IPS-18a (cell line): Measurements from ENCODE around the gene PARP14.
"Not testable (repeated sequence)": the region's sequence is repeated elsewhere in the genome, so short reads cannot be mapped to it uniquely, and the experiment has no call there.

ENCODE experiments used
- H3K27ac ChIP-seq: one replicate; pipeline ENCODE4 v1.5.1; 2013; ENCODE audit warnings: low read length
- H3K27me3 ChIP-seq: one replicate; pipeline ENCODE4 v1.6.1; 2013; ENCODE audit warnings: mild to moderate bottlenecking, low read length; ENCODE audit not compliant: control insufficient read depth, insufficient read depth
- H3K36me3 ChIP-seq: one replicate; pipeline ENCODE4 v1.6.1; 2013; ENCODE audit warnings: low read depth, low read length; ENCODE audit not compliant: control insufficient read depth
- H3K4me1 ChIP-seq: one replicate; pipeline ENCODE4 v1.6.1; 2013; ENCODE audit warnings: low read depth, low read length; ENCODE audit not compliant: control insufficient read depth
- H3K4me3 ChIP-seq: one replicate; pipeline ENCODE4 v1.5.1; 2013; ENCODE audit warnings: low read length
- H3K9ac ChIP-seq: one replicate; pipeline ENCODE4 v1.6.1; 2013; ENCODE audit warnings: mild to moderate bottlenecking, low read length, moderate library complexity
- H3K9me3 ChIP-seq: one replicate; pipeline ENCODE4 v1.6.1; 2013; ENCODE audit warnings: low read depth, low read length; ENCODE audit not compliant: control insufficient read depth

PARP14 gene

GRCh38 chr3:122694966-122695365 lies 14.3 kb downstream of the PARP14 start:
- Histone ChIP-seq H3K27me3 (no peaks in the 10 kb centered on the region), H3K9me3 (no peaks in the 10 kb centered on the region), H3K4me1 (no peaks in the 10 kb centered on the region), H3K27ac (no peak overlapping the region), H3K9ac (no peak overlapping the region), H3K4me3 (no peak overlapping the region), H3K36me3 (peaks cover 5% of the 10 kb centered on the region)

GRCh38 chr3:122695927-122696561 lies 15.4 kb downstream of the PARP14 start:
- Histone ChIP-seq H3K27me3 (no peaks in the 10 kb centered on the region), H3K4me1 (no peaks in the 10 kb centered on the region), H3K36me3 (peaks cover 5% of the 10 kb centered on the region), H3K9ac (no peak overlapping the region), H3K27ac (no peak overlapping the region), H3K9me3 (no peaks in the 10 kb centered on the region), H3K4me3 (no peak overlapping the region)

DNA sequence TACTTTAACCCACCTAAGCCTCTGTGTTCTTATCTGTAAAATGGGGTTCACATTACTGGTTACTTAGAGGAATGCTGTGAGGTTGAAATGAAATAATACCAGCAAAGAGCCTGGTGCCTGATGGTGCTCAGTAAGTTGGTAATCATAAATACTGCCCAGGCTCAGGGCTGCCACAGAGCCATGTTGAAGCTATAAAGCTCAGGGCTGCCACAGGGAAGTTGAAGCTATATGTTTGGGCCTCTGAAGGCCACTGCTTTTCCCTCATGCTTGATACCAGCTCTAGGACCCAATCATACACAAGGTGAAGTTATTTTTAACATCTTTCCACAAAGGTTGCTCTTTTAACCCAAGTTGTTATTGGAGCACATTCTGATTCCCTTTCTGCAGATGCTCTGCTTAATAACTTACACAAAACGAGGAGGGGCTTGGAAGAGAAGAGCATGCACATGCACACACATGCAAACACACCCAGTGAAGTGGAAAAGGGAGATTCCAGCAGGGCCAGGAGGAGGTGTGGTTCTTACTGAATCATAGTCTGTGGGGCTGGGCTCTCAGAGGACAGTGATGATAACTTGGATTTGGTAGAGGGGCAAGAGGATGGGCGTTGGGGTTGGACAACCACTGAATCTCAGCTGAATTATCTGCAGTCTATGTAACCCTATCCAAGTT lies 17.4 kb downstream of the PARP14 start:
- no peaks in the 10 kb centered on the region for H3K27me3 ChIP-seq
- H3K27ac ChIP-seq = no peak overlapping the region
- H3K4me3 ChIP-seq = no peak overlapping the region
- no peaks in the 10 kb centered on the region for H3K9me3 ChIP-seq
- peaks cover 7% of the 10 kb centered on the region for H3K36me3 ChIP-seq
- H3K4me1 ChIP-seq = no peaks in the 10 kb centered on the region
- no peak overlapping the region for H3K9ac ChIP-seq

- Histone ChIP-seq H3K9me3 (no peaks in the 10 kb centered on the region), H3K27me3 (no peaks in the 10 kb centered on the region), H3K9ac (no peak overlapping the region), H3K4me3 (no peak overlapping the region), H3K36me3 (peaks cover 8% of the 10 kb centered on the region), H3K4me1 (no peaks in the 10 kb centered on the region), H3K27ac (no peak overlapping the region)
Measured at GRCh38 chr3:122700193-122700592, 19.6 kb downstream of the PARP14 start.

- Histone ChIP-seq H3K4me3 (no peak overlapping the region), H3K9ac (no peak overlapping the region), H3K9me3 (no peaks in the 10 kb centered on the region), H3K36me3 (peaks cover 8% of the 10 kb centered on the region), H3K4me1 (no peaks in the 10 kb centered on the region), H3K27me3 (no peaks in the 10 kb centered on the region), H3K27ac (no peak overlapping the region)
Measured at GRCh38 chr3:122705379-122705778, 24.7 kb downstream of the PARP14 start.

DNA sequence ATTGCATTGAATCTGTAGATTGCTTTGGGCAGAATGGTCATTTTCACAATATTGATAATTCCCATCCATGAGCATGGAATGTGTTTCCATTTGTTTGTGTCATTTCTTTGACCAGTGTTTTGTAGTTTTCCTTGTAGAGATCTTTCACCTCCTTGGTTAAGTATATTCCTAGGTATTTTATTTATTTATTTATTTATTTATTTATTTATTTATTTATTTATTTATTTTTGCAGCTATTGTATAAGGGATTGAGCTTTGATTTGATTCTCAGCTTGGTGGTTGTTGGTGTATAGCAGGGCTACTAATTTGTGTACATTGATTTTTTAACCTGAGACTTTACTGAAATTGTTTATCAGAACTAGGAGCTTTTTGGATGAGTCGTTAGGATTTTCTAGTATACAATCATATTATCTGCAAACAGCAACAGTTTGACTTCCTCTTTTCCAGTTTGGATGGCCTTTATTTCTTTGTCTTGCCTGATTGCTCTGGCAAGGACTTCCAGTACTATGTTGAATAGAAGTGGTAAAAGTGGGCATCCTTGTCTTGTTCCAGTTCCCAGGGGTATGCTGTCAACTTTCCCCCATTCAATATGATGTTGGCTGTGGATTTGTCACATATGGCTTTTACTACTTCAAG lies 30.1 kb downstream of the PARP14 start:
- H3K36me3 ChIP-seq = not testable (repeated sequence)

DNA sequence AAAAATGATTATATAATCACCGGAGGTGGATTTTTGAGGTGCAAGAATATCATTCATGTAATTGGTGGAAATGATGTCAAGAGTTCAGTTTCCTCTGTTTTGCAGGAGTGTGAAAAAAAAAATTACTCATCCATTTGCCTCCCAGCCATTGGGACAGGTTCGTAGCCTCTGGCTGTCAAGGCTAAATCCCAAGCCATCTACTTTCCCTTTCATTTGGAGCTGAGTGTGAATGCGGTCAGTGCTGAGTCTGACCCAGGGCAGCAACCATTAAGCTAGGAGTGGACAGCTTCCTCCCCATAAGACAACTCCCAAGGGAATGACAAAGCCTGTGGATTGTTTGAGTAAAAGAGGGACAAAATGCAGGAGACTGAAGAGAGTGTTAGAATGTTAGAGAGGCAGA lies 33.6 kb downstream of the PARP14 start:
- Histone ChIP-seq H3K9ac (no peak overlapping the region), H3K36me3 (peaks cover 21% of the 10 kb centered on the region), H3K4me3 (no peak overlapping the region), H3K27ac (no peak overlapping the region), H3K4me1 (no peaks in the 10 kb centered on the region), H3K27me3 (no peaks in the 10 kb centered on the region), H3K9me3 (no peaks in the 10 kb centered on the region)

More for the DNA sequence above, 30.1 kb downstream of the PARP14 start:
- not testable (repeated sequence) for H3K4me1 ChIP-seq, H3K9ac ChIP-seq, H3K4me3 ChIP-seq, H3K27ac ChIP-seq, H3K27me3 ChIP-seq, H3K9me3 ChIP-seq

GRCh38 chr3:122716667-122717066 lies 36.0 kb downstream of the PARP14 start:
- H3K4me1 ChIP-seq = no peaks in the 10 kb centered on the region
- no peak overlapping the region for H3K27ac ChIP-seq
- H3K4me3 ChIP-seq = no peak overlapping the region
- H3K36me3 ChIP-seq = peaks cover 21% of the 10 kb centered on the region
- no peaks in the 10 kb centered on the region for H3K27me3 ChIP-seq
- H3K9me3 ChIP-seq = no peaks in the 10 kb centered on the region
- H3K9ac ChIP-seq = no peak overlapping the region

DNA sequence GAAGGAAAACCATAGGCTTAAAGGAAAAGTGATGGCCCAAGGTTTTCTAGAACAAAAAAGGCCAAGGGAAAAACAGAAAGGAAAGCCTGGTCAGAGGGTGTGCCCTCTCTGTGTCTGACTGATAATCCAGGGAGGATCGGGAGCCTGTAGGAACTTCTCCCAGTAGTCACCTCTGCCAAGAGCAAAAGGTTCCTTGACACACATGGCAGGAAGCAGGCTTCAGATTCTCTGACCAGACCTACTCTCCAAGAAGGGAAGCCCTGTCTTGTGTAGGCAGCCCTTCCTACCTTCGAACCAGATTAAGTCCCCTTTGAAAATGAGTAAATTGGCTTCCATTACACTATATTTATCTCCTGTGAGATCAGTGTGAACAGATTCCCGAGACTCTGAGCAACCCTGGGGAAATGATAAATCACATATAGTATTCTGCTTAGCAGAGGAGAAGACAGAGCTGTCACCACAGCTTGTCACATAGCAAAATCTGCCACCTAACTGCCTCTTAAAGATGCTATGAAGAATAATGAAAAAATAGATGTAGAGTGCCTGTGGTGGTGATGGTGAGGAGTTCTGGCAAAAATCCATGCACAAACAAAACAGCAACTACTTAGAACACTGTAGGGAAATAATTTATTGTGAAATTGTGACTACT lies 38.8 kb downstream of the PARP14 start:
- Histone ChIP-seq H3K27me3 (no peaks in the 10 kb centered on the region), H3K27ac (no peak overlapping the region), H3K36me3 (peaks cover 21% of the 10 kb centered on the region), H3K4me1 (no peaks in the 10 kb centered on the region), H3K4me3 (no peak overlapping the region), H3K9ac (no peak overlapping the region), H3K9me3 (no peaks in the 10 kb centered on the region)

- Histone ChIP-seq H3K4me3 (no peak overlapping the region), H3K4me1 (no peaks in the 10 kb centered on the region), H3K36me3 (no peaks in the 10 kb centered on the region), H3K9ac (no peak overlapping the region), H3K27ac (no peak overlapping the region), H3K27me3 (no peaks in the 10 kb centered on the region), H3K9me3 (no peaks in the 10 kb centered on the region)
Measured at GRCh38 chr3:122725106-122725505, 44.5 kb downstream of the PARP14 start.

DNA sequence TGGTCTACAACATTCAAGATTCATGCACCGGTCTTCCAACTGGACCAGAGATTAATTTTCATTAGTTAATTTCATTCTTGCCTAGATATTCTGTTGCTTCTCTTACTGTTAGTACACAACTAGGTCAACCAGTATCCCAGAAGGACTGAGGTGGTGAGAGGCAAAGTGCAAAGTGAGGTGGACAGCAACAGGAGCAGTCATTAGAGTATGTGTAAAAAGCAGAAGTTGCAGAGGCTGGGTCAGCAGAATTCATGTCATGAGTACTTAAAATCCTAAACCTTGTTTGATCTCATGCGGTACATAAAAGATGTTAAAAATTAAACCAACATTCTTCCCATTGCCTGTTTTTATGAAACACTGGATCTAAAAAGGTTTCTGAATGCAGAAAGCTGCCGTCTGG lies 46.7 kb downstream of the PARP14 start:
- Histone ChIP-seq H3K4me1 (no peaks in the 10 kb centered on the region), H3K4me3 (no peak overlapping the region), H3K27me3 (no peaks in the 10 kb centered on the region), H3K9ac (no peak overlapping the region), H3K27ac (no peak overlapping the region), H3K9me3 (no peaks in the 10 kb centered on the region), H3K36me3 (no peaks in the 10 kb centered on the region)
